Nephron (organoid): ENCODE data around the gene ARTN.

ENCODE experiments used
- H3K27ac Mint-ChIP-seq, 3 experiments: 2 replicates each; pipeline ENCODE4 v1.8.0; 2020; ENCODE audit warnings: mixed read lengths in 3 of 3, mild to moderate bottlenecking in 2 of 3, moderate library complexity in 1 of 3
- H3K27me3 Mint-ChIP-seq: 2 replicates; pipeline ENCODE4 v1.8.0; 2021; ENCODE audit warnings: low read depth, mild to moderate bottlenecking, moderate library complexity, mixed read lengths
- H3K36me3 Mint-ChIP-seq: 2 replicates; pipeline ENCODE4 v1.8.0; 2020; ENCODE audit warnings: low read depth, mixed read lengths
- H3K4me1 Mint-ChIP-seq: 2 replicates; pipeline ENCODE4 v1.8.0; 2020; ENCODE audit warnings: mixed read lengths
- H3K4me3 Mint-ChIP-seq, 3 experiments: 2 replicates each; pipeline ENCODE4 v1.8.0; 2020; ENCODE audit warnings: mild to moderate bottlenecking in 3 of 3, mixed read lengths in 3 of 3, moderate library complexity in 2 of 3
- H3K9me3 Mint-ChIP-seq: 2 replicates; pipeline ENCODE4 v1.8.0; 2020; ENCODE audit warnings: mixed read lengths
- CTCF ChIP-seq, 3 experiments: fragments of 200-600 bp; sonication (generic); IDR thresholded peaks; one replicate each; pipeline ENCODE4 v1.5.0; 2021; ENCODE audit warnings: antibody characterized with exemption in 3 of 3; ENCODE audit not compliant: unreplicated experiment in 3 of 3

The ARTN gene

DNA sequence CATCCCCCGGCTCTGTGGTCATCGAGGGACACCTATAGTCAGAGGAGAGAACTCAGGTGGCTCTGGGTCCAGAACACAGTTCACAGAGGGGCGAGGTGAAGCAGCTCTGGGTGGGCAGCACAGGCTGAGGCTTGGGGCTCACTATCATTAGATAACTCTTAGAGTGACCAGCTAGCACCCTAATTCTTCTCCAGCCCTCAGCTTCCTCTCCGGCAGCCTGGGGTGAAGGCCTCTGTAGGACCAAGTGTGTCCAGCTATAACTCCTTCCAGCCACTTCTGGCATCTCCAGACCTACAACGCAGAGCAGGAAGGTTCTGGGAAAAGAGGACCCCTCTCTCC lies 1.4 kb downstream of the ARTN start:
- Mint-ChIP-seq H3K27ac (peak overlapping the region in 1 of 3 experiments; percentile 55), H3K4me3 (peak overlapping the region; percentile 63 to 80 (median 72)), H3K36me3 (no peaks in the 10 kb centered on the region), H3K9me3 (no peaks in the 10 kb centered on the region), H3K27me3 (peaks cover 47% of the 10 kb centered on the region), H3K4me1 (peaks cover 16% of the 10 kb centered on the region)
- TF ChIP-seq CTCF (IDR thresholded peaks at IDR 0.05; ENCODE audit: unreplicated experiment in 3 of 3), result peak in 1 of 3 experiments; percentile 41

GRCh38 chr1:43935711-43936427 lies 2.3 kb downstream of the ARTN start:
- Mint-ChIP-seq H3K27ac (peak overlapping the region in 1 of 3 experiments; percentile 69), H3K9me3 (no peaks in the 10 kb centered on the region), H3K4me1 (peaks cover 16% of the 10 kb centered on the region), H3K27me3 (peaks cover 50% of the 10 kb centered on the region), H3K36me3 (no peaks in the 10 kb centered on the region), H3K4me3 (peak overlapping the region; percentile 63 to 80 (median 72))
- no peak for TF ChIP-seq CTCF (IDR thresholded peaks at IDR 0.05; ENCODE audit: unreplicated experiment in 3 of 3)

DNA sequence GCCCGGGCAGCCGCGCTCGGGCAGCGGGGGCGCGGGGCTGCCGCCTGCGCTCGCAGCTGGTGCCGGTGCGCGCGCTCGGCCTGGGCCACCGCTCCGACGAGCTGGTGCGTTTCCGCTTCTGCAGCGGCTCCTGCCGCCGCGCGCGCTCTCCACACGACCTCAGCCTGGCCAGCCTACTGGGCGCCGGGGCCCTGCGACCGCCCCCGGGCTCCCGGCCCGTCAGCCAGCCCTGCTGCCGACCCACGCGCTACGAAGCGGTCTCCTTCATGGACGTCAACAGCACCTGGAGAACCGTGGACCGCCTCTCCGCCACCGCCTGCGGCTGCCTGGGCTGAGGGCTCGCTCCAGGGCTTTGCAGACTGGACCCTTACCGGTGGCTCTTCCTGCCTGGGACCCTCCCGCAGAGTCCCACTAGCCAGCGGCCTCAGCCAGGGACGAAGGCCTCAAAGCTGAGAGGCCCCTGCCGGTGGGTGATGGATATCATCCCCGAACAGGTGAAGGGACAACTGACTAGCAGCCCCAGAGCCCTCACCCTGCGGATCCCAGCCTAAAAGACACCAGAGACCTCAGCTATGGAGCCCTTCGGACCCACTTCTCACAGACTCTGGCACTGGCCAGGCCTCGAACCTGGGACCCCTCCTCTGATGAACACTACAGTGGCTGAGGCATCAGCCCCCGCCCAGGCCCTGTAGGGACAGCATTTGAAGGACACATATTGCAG lies 3.0 kb downstream of the ARTN start:
- H3K4me1 Mint-ChIP-seq, result peaks cover 16% of the 10 kb centered on the region
- H3K4me3 Mint-ChIP-seq, result peak overlapping the region; percentile 70 to 81 (median 80)
- peaks cover 50% of the 10 kb centered on the region for H3K27me3 Mint-ChIP-seq
- peak overlapping the region in 1 of 3 experiments; percentile 86 for H3K27ac Mint-ChIP-seq
- H3K9me3 Mint-ChIP-seq, result no peaks in the 10 kb centered on the region
- no peaks in the 10 kb centered on the region for H3K36me3 Mint-ChIP-seq
- no peak for TF ChIP-seq CTCF (IDR thresholded peaks at IDR 0.05; ENCODE audit: unreplicated experiment in 3 of 3)

DNA sequence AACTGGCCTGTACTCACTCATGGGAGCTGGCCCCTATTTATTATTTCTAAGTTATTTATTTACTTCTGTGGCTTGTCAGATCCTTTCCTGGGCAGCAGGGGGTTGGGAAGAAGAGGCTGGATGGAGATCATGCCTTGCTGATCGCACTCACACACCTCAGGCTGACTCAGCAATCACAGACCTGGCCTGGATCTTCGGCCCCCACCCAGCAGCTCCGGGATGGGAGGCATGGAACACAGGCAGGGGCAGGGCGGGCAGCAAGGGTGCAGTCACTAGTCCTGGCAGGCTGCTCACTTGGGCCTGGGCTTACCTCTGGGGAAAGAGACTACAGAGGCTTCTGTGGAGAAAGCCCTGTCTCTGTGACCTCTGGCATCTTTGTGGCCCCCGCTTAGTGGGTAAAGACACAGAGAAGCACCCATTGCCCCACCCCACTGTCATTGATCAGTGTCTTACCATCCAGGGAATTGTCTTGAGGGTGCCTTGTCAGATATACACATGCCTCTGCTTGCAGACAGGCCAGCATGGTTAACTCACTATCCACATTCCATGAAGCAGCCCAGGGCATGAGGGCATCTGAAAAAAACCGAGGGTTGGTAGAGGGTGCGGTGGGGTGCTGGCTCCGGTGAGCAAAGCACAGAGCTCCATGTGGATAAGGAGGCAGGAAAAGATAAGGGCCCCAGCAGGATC lies 3.7 kb downstream of the ARTN start:
- Mint-ChIP-seq H3K27me3 (peaks cover 48% of the 10 kb centered on the region), H3K9me3 (no peaks in the 10 kb centered on the region), H3K36me3 (no peaks in the 10 kb centered on the region), H3K27ac (peak overlapping the region in 1 of 3 experiments; percentile 86), H3K4me1 (peaks cover 16% of the 10 kb centered on the region), H3K4me3 (peak overlapping the region; percentile 70 to 81 (median 80))
- no peak for TF ChIP-seq CTCF (IDR thresholded peaks at IDR 0.05; ENCODE audit: unreplicated experiment in 3 of 3)

DNA sequence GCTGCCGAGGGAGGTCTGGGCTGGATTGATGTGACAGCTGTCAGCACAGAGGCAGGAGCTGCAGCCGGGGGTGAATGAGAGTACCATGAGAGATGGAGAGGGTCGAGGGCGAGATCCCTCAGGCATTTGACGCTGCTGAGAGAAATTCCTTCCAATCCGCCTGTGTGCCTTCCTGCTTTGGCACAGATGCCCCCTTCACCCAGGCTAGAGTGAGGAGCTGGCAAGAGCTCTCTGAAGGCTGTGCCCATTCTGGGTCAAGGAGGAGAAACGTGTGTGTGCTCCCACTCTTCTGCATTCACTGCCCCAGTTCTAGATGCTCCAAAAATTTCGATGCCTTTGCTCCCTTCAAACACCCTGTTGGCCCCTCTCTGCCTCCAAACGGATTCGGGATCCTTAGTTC lies 4.8 kb downstream of the ARTN start:
- TF ChIP-seq CTCF (IDR thresholded peaks at IDR 0.05; ENCODE audit: unreplicated experiment in 3 of 3), result no peak
- Mint-ChIP-seq H3K36me3 (no peaks in the 10 kb centered on the region), H3K27ac (no peak overlapping the region), H3K9me3 (no peaks in the 10 kb centered on the region), H3K4me3 (peak overlapping the region in 1 of 3 experiments; percentile 38), H3K27me3 (peaks cover 40% of the 10 kb centered on the region), H3K4me1 (peaks cover 6% of the 10 kb centered on the region)
